ENCODE results near the gene KCTD16.

KCTD16 gene

DNA sequence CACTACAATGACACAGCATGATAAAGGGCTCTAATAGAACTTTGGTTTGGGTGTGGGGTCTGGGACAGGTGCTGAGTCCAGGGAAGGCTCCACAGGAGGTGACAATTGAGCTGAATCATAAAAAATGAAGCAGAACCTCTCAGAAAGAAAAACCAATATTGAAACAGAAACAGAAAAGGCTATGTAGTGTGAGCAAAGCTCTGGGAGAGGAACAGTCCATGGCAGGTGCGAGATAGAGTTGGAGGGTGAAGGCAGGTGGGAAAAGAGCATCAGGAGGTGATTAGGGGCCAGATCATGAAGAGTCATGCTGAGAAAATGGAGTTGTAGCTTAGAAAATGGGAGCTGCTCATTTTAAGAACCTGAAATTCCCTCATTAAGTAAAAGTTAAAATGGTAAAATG is 164.9 kb downstream of the KCTD16 start:
- H3K27me3 Mint-ChIP-seq, result peaks cover 2% of the 10 kb centered on the region
- no peak overlapping the region for H3K4me3 Mint-ChIP-seq
- H3K4me1 Mint-ChIP-seq (ENCODE audit: low read depth), result no peaks in the 10 kb centered on the region
- no peaks in the 10 kb centered on the region for H3K9me3 Mint-ChIP-seq (ENCODE audit: low read depth)
- H3K36me3 Mint-ChIP-seq, result no peaks in the 10 kb centered on the region
- H3K27ac Mint-ChIP-seq, result no peak overlapping the region

DNA sequence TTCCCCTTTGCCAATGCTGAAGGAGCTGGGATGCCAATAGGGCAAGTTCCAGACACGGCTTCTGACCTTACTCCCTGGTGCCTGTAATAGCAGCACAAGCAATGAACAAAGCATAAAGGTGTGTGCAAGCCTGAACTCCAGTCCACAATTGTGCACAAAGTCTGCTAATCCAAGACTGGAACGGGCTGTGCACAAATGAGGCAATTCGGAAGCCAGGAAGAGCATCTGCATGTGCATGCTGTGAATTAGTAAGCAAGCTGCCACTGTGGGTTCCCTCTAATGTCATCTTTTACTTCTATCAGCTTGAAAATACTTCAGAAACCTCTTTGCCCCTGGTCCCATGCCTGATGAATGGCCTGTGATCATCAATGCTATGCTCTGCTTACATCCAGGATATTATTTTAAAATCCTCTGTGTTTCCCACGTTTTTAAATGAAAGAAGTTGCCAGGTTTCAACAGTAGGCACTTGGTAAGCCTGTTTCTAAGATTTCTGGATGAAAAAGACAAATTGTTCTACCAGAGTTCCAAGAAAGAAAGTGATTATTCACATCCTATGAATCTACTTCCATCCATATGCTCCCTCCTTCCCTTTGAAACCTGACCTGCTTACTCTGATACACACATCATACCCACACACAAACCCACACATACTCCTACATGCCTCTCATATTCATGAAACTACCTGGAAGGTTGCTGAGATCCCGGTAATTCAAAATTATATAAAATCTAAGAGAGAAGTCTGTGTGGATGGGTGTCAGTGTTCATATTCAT is 165.7 kb downstream of the KCTD16 start:
- H3K9me3 Mint-ChIP-seq (ENCODE audit: low read depth), result no peaks in the 10 kb centered on the region
- H3K4me1 Mint-ChIP-seq (ENCODE audit: low read depth), result no peaks in the 10 kb centered on the region
- peaks cover 2% of the 10 kb centered on the region for H3K27me3 Mint-ChIP-seq
- H3K27ac Mint-ChIP-seq, result no peak overlapping the region
- no peaks in the 10 kb centered on the region for H3K36me3 Mint-ChIP-seq
- no peak overlapping the region for H3K4me3 Mint-ChIP-seq

DNA sequence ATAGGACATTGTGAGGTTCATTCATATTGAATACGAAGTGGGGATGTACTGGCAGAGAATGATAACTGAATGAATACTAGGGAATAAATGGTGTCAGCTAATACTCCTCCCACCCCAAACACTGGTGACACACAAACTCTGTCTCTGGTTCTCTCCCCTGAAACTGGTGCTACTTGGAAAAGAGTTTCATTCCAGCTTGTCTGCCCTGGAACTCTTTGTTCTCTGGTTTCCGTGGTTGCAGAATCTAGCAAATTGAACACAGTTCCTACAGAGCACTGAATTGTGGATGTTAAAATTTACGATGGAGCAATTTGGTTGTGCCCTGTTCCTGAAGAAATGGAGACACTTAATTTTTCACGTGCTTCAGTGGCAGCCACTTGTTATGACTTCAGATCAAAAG is 181.7 kb downstream of the KCTD16 start:
- Mint-ChIP-seq H3K27me3 (peaks cover 3% of the 10 kb centered on the region), H3K27ac (no peak overlapping the region), H3K4me1 (ENCODE audit: low read depth) (no peaks in the 10 kb centered on the region), H3K4me3 (no peak overlapping the region), H3K36me3 (no peaks in the 10 kb centered on the region), H3K9me3 (ENCODE audit: low read depth) (no peaks in the 10 kb centered on the region)

DNA sequence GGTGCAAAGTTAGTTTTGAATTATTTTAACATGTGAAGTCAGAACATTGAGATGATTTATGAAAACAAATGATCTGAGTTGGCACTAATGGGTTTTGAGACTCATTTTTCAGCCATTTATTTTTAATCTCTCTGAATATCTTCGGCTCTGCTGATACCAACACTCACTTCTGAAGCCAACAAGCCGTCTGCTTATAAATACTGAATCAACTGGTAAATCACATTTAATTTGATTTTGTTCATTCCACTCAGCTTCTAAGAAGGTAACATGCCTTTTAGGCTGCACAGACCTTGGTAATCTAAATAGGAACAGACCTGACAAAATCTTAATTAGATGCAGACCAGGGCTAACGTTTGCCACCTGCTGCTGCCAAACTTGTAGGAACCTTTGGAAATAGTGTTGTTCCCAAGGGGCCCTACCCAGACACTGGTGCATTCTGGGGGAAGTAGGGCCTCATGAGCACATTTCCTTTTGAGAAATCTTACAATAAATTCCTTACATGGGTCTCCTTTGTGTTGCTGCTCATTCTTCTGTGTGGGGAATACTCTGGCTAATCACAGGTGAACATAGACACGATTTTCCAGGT is 182.2 kb downstream of the KCTD16 start:
- H3K36me3 Mint-ChIP-seq, result no peaks in the 10 kb centered on the region
- H3K27me3 Mint-ChIP-seq, result peaks cover 3% of the 10 kb centered on the region
- H3K9me3 Mint-ChIP-seq (ENCODE audit: low read depth), result no peaks in the 10 kb centered on the region
- no peaks in the 10 kb centered on the region for H3K4me1 Mint-ChIP-seq (ENCODE audit: low read depth)
- no peak overlapping the region for H3K4me3 Mint-ChIP-seq
- no peak overlapping the region for H3K27ac Mint-ChIP-seq

DNA sequence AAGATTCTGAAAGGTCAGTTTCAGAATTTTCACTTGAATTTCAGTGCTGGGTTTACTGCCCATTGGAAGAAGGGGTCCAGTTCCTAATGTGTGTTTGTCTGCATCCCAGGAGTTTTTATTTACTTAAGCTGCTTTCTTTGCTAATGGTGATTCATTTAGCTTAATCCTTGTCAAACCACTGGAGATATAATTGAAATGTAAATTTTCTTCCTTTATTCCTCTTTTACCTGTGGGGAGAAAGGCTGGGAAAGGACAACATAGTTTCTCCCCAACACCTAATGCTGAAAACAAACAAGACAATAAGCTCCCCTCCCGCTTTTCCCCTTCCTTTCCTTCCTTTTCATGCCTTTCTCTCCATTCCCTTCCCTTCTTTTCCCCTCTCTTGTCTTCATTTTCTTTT is 185.8 kb downstream of the KCTD16 start:
- peaks cover 2% of the 10 kb centered on the region for H3K27me3 Mint-ChIP-seq
- H3K27ac Mint-ChIP-seq, result no peak overlapping the region
- H3K4me1 Mint-ChIP-seq (ENCODE audit: low read depth), result no peaks in the 10 kb centered on the region
- H3K36me3 Mint-ChIP-seq, result no peaks in the 10 kb centered on the region
- H3K9me3 Mint-ChIP-seq (ENCODE audit: low read depth), result no peaks in the 10 kb centered on the region
- no peak overlapping the region for H3K4me3 Mint-ChIP-seq

DNA sequence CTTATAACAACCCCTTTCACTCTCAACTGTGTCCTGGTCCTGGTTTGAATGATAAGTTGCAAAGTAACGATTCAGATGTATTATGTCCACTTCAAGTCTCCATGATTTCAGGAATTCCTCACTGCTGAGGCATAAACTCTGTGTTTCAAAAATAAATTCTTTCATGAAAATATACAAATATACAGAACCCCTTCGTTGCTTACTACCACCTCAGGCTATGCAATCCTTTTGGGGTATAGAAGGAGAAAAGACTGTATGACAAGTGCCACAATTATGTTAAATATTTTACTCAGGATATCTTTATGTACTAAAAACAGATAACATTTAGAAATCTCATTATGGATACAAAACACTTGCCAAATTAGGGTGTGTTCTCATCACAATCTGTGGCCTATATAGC is 190.7 kb downstream of the KCTD16 start:
- Mint-ChIP-seq H3K4me1 (ENCODE audit: low read depth) (no peaks in the 10 kb centered on the region), H3K4me3 (no peak overlapping the region), H3K27ac (no peak overlapping the region), H3K9me3 (ENCODE audit: low read depth) (peaks cover 6% of the 10 kb centered on the region), H3K36me3 (no peaks in the 10 kb centered on the region), H3K27me3 (no peaks in the 10 kb centered on the region)

DNA sequence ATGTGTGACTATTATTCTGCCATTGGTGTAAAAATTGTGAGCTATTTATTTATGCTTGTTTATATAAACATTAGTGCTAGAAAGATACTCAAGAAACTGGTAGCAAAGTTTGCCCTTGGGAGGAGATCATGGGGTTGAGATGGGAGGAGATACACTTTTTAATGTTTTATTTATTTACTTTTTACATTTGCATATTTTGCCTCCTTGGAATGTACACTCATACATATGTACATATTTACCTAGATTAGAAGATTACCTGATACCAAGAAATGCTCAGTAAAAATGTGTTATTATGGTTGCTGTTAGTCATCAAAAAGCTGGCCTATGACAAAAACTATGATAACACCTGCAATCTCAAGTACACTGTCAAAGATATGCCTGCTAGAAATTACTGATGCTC is 195.2 kb downstream of the KCTD16 start:
- Mint-ChIP-seq H3K4me1 (ENCODE audit: low read depth) (no peaks in the 10 kb centered on the region), H3K9me3 (ENCODE audit: low read depth) (peaks cover 6% of the 10 kb centered on the region), H3K36me3 (no peaks in the 10 kb centered on the region), H3K4me3 (no peak overlapping the region), H3K27ac (no peak overlapping the region), H3K27me3 (no peaks in the 10 kb centered on the region)

DNA sequence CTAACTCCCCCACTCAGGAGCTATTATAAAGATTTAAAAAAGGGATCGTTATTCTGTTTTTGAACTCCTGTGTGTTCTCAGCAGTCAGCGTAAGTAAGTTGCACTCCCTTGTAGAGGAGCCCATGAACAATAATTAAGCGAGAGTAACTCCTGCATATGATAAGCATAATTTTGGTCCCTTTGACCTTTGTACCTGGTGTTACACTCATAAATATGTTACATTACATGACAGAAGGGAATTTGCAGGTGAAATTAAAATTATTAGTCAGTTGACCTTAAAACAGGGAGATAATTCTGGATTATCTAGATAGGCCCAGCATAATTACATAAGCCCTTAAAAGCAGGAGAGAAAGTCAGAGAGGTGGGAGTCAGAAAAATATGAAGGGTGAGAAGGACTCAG is 197.3 kb downstream of the KCTD16 start:
- Mint-ChIP-seq H3K4me1 (ENCODE audit: low read depth) (no peaks in the 10 kb centered on the region), H3K36me3 (no peaks in the 10 kb centered on the region), H3K9me3 (ENCODE audit: low read depth) (peaks cover 6% of the 10 kb centered on the region), H3K27ac (no peak overlapping the region), H3K4me3 (no peak overlapping the region), H3K27me3 (no peaks in the 10 kb centered on the region)

DNA sequence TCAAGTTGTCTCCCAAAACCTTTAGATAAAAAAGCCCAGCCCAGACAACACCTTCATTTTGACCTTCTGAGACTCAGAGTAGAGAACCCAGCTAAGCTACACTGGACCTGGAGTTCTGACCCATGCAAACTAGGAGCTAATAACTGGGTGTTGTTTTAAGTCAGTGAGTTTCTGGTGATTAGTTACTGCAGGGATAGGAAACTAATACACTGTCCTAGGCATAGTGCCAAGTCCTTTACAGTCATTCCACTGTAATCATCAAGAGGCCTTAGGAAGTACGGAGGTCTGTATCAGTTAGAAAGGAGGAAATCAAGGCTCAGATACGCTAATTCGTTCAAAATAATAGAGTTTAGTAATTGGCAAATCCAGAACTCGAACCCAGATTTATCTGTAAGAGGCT is 197.9 kb downstream of the KCTD16 start:
- Mint-ChIP-seq H3K27ac (no peak overlapping the region), H3K27me3 (no peaks in the 10 kb centered on the region), H3K36me3 (no peaks in the 10 kb centered on the region), H3K4me1 (ENCODE audit: low read depth) (no peaks in the 10 kb centered on the region), H3K9me3 (ENCODE audit: low read depth) (peaks cover 6% of the 10 kb centered on the region), H3K4me3 (no peak overlapping the region)

DNA sequence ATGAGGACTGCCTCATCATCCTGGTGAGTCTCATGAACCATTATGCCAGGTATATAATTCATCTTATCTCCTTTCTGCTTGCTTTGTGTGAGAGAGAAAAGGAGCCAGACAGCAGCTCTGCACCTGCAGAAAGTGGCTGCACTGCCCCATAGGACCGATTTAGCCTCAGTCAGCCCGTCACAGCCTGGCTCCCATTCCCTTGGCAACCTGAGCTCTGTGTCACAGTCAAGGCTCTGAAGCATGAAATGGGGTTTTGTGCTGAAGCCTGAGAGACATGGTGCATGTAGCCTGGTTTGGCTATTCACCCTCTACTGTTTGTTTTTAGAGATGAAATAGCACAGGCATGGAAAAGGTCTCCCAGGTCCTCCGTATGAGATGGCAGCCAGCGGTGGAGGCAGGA is 198.3 kb downstream of the KCTD16 start:
- Mint-ChIP-seq H3K36me3 (no peaks in the 10 kb centered on the region), H3K4me1 (ENCODE audit: low read depth) (no peaks in the 10 kb centered on the region), H3K27me3 (no peaks in the 10 kb centered on the region), H3K9me3 (ENCODE audit: low read depth) (peaks cover 6% of the 10 kb centered on the region), H3K27ac (no peak overlapping the region), H3K4me3 (no peak overlapping the region)

DNA sequence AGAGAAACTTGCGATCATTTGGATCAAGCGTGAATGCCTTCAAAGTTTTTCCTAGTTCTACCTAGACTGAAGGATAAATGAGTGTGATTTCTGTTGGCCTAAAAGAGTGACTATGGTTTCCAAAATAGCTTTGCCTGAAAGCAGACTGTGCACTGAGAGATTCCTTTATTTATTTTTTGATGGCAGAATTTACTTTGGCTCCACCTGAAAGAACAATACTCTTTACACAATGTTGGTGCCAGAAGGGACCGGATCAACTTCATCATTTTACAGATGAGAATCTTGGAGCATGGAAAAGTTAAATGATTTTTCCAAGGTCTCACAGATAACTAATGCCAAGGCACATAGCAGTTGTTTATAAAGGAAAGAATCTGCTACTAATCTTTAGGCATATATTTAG is 199.6 kb downstream of the KCTD16 start:
- Mint-ChIP-seq H3K4me3 (no peak overlapping the region), H3K36me3 (no peaks in the 10 kb centered on the region), H3K9me3 (ENCODE audit: low read depth) (peaks cover 6% of the 10 kb centered on the region), H3K27ac (no peak overlapping the region), H3K4me1 (ENCODE audit: low read depth) (no peaks in the 10 kb centered on the region), H3K27me3 (no peaks in the 10 kb centered on the region)

DNA sequence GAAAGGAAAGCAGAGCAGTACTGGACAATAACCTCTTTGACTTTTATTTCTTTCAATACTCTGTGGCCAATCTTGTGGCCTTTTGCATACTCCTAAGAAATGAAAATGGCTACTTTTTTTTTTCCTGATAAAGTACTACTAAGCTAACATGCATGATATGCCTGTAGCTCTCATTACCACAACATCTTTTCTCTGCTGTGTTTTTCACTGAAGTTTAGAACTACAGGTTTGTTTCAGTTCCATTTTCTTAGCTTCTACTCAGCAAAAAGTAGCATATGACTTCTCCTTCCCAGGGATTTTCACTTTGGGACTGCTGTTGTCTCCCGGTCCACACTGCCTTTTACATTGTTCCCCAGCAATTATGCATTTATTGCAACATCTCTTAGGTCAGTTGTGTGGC is 204.0 kb downstream of the KCTD16 start:
- Mint-ChIP-seq H3K4me1 (ENCODE audit: low read depth) (no peaks in the 10 kb centered on the region), H3K4me3 (no peak overlapping the region), H3K9me3 (ENCODE audit: low read depth) (peaks cover 5% of the 10 kb centered on the region)

DNA sequence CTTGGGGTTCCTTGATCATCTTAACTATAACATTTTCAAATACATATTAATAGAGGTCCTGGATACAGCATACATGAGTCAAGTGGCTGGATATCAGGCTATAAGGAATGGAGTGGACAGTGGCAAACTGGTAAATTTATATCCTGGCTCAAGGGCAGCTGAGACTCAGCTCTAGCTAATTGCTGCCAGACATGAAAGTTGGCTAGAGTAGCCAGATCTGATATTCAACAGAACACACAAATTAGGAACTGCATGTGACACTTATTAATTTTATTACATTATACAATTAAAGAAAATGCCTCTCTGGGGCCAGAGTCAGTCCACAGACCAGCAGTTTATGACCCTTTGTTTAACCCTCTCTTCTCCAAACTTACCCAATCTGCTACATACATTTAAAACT is 206.5 kb downstream of the KCTD16 start:
- peaks cover 11% of the 10 kb centered on the region for H3K9me3 Mint-ChIP-seq (ENCODE audit: low read depth)
- no peak overlapping the region for H3K27ac Mint-ChIP-seq
- H3K4me1 Mint-ChIP-seq (ENCODE audit: low read depth), result no peaks in the 10 kb centered on the region
- peaks cover 1% of the 10 kb centered on the region for H3K27me3 Mint-ChIP-seq
- no peaks in the 10 kb centered on the region for H3K36me3 Mint-ChIP-seq
- no peak overlapping the region for H3K4me3 Mint-ChIP-seq

More for the DNA sequence above, 204.0 kb downstream of the KCTD16 start:
- Mint-ChIP-seq H3K27ac (no peak overlapping the region), H3K36me3 (no peaks in the 10 kb centered on the region), H3K27me3 (peaks cover 1% of the 10 kb centered on the region)

DNA sequence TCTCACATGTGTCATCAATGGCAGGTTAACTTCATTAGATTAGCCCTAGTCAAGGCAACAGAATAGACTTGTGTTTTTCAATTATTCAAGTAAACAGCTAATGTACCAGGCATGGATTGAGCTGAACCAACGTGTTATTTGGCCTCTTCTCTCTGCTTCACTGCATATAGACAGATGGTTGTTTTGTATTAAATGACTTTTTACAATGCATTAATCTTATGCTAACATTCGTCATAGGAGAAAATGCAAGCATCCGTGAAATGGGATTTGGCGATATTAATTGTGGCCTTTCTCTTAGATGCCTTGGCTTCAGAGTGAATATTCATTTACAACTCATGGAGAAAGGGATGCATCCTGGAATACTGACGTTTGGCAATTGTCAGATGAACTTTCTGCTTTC is 208.0 kb downstream of the KCTD16 start:
- Mint-ChIP-seq H3K9me3 (ENCODE audit: low read depth) (peaks cover 11% of the 10 kb centered on the region), H3K4me1 (ENCODE audit: low read depth) (no peaks in the 10 kb centered on the region), H3K4me3 (no peak overlapping the region), H3K27me3 (peaks cover 1% of the 10 kb centered on the region), H3K36me3 (no peaks in the 10 kb centered on the region), H3K27ac (no peak overlapping the region)

DNA sequence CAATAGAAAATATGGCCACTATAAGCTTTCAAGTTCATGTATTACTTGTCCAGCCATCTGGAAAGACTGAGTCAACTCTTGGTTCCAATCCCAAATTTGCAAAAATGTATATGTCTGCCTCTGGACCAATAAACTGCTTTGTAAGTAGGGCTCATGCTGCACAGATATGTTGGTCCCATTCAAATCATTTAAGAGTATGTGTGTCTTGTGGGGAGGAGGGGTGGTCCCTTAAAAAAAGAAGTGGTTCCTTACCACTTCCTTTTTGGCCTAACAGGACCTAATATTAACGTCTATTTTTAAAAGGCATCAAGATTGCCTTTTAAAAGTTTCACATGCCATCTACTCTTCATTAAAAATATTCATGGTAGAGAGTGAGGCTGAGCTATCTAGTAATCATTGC is 214.9 kb downstream of the KCTD16 start:
- H3K4me3 Mint-ChIP-seq, result no peak overlapping the region
- peaks cover 7% of the 10 kb centered on the region for H3K9me3 Mint-ChIP-seq (ENCODE audit: low read depth)
- H3K4me1 Mint-ChIP-seq (ENCODE audit: low read depth), result no peaks in the 10 kb centered on the region
- H3K36me3 Mint-ChIP-seq, result no peaks in the 10 kb centered on the region
- H3K27ac Mint-ChIP-seq, result no peak overlapping the region
- H3K27me3 Mint-ChIP-seq, result no peaks in the 10 kb centered on the region

DNA sequence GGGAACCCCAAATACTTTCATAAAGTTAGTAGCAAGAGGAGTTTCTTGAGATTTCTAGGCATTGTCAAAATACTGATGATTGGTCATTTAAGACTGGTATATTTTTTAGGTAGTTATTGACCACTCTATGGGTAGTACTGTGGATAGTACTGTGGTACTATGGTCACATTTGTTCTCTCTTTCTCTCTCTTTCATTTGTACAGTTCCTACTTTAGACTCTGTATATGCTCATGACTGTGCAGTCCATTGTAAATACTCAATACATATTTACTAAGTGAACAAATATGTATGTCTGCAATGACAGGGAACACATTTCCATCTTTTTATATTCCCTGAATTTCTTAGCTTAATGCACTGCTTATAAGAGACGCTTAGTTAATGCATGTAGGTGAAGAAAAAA is 215.6 kb downstream of the KCTD16 start:
- no peaks in the 10 kb centered on the region for H3K4me1 Mint-ChIP-seq (ENCODE audit: low read depth)
- no peaks in the 10 kb centered on the region for H3K36me3 Mint-ChIP-seq
- no peaks in the 10 kb centered on the region for H3K27me3 Mint-ChIP-seq
- peaks cover under 1% of the 10 kb centered on the region for H3K9me3 Mint-ChIP-seq (ENCODE audit: low read depth)
- H3K4me3 Mint-ChIP-seq, result no peak overlapping the region
- H3K27ac Mint-ChIP-seq, result no peak overlapping the region

All from activated naive CD8-positive, alpha-beta T cell (primary cell).